TTC549 (cell line): Measurements from ENCODE around the gene SLC39A8.
"Not testable (repeated sequence)": the region's sequence is repeated elsewhere in the genome, so short reads cannot be mapped to it uniquely, and the experiment has no call there.

ENCODE experiments used
- FAIRE-seq: peaks from 2 replicates; lab custom pipeline; 2012; peaks lifted over from hg19 to GRCh38; lab: Jason Lieb, UNC

Gene SLC39A8

GRCh38 chr4:102299354-102300107 is 45.8 kb downstream of the SLC39A8 start:
- FAIRE-seq: no peak

GRCh38 chr4:102298716-102299115 is 46.6 kb downstream of the SLC39A8 start:
- no peak for FAIRE-seq

- FAIRE-seq: no peak
These were observed 50.0 kb downstream of the SLC39A8 start for GRCh38 chr4:102295153-102295862.

GRCh38 chr4:102288497-102288896 is 56.8 kb downstream of the SLC39A8 start:
- FAIRE-seq: no peak

- no peak for FAIRE-seq
These were observed 59.5 kb downstream of the SLC39A8 start for GRCh38 chr4:102285831-102286230.

GRCh38 chr4:102281171-102281839 is 64.0 kb downstream of the SLC39A8 start:
- FAIRE-seq: no peak

- FAIRE-seq: not testable (repeated sequence)
These were observed 72.0 kb downstream of the SLC39A8 start for GRCh38 chr4:102273317-102273716.

GRCh38 chr4:102272318-102272717 is 73.0 kb downstream of the SLC39A8 start:
- FAIRE-seq: no peak

GRCh38 chr4:102268355-102268754 is 76.9 kb downstream of the SLC39A8 start:
- no peak for FAIRE-seq

GRCh38 chr4:102263024-102263787 is 82.1 kb downstream of the SLC39A8 start:
- FAIRE-seq: no peak

GRCh38 chr4:102259702-102260101 is 85.6 kb downstream of the SLC39A8 start:
- FAIRE-seq: no peak

- FAIRE-seq: no peak
These were observed 86.2 kb downstream of the SLC39A8 start for GRCh38 chr4:102259081-102259480.

- no peak for FAIRE-seq
These were observed 89.0 kb downstream of the SLC39A8 start for GRCh38 chr4:102256321-102256720.

GRCh38 chr4:102253860-102254259 is 91.4 kb downstream of the SLC39A8 start:
- FAIRE-seq: no peak

GRCh38 chr4:102252171-102252570 is 93.1 kb downstream of the SLC39A8 start:
- FAIRE-seq: no peak

- FAIRE-seq: no peak
These were observed 94.9 kb downstream of the SLC39A8 start for GRCh38 chr4:102250341-102250740.

- no peak for FAIRE-seq
These were observed 98.2 kb downstream of the SLC39A8 start for GRCh38 chr4:102247041-102247440.

- FAIRE-seq: no peak
These were observed 98.9 kb downstream of the SLC39A8 start for GRCh38 chr4:102246416-102246815.

GRCh38 chr4:102244878-102245535 is 100.3 kb downstream of the SLC39A8 start:
- no peak for FAIRE-seq

GRCh38 chr4:102243296-102243695 is 102.0 kb downstream of the SLC39A8 start:
- FAIRE-seq: not testable (repeated sequence)

GRCh38 chr4:102234243-102234838 is 110.9 kb downstream of the SLC39A8 start:
- no peak for FAIRE-seq
